BJ (cell line): ENCODE results near the gene DCLK2. TPM values are rescaled to one million over a fixed set of nuclear protein-coding genes. Genes with fewer than 3 reads are reported as not detected.

Source experiments
- CTCF ChIA-PET: fragments of 350-600 bp; formaldehyde crosslinking; extraction: SDS; loops from one replicate; lab custom pipeline; 2021; ENCODE audit warnings: antibody characterized with exemption, inconsistent platforms; lab: Yijun Ruan, JAX
- POLR2A ChIA-PET: fragments of 300-600 bp; sonication (Branson Sonifier 250); formaldehyde crosslinking; extraction: SDS; loops from one replicate; lab custom pipeline; 2021; ENCODE audit warnings: antibody characterized with exemption; lab: Charles Lee
- DNase-seq: peaks from one replicate; pipeline ENCODE4 v3.0.0-alpha.2; 2011; ENCODE audit warnings: low read depth
- H3K27me3 ChIP-seq: 2 replicates; pipeline ENCODE4 v1.6.0; 2011; ENCODE audit warnings: low read length; ENCODE audit not compliant: control insufficient read depth, insufficient read depth
- H3K36me3 ChIP-seq: 2 replicates; pipeline ENCODE4 v1.5.1; 2011; ENCODE audit warnings: low read length; ENCODE audit not compliant: control insufficient read depth, insufficient read depth
- H3K4me3 ChIP-seq: 2 replicates; pipeline ENCODE4 v1.5.1; 2011; ENCODE audit warnings: low read depth, mild to moderate bottlenecking, control low read depth, low read length
- polyA plus RNA-seq: library from polyadenylated mRNA; depleted of rRNA; stranded (reverse); fragments of >200 nt; gene quantifications from 2 replicates; pipeline ENCODE4 v1.2.3, GENCODE V29; 2011
- TF ChIP-seq, protein P1 (sequence below): IDR thresholded peaks from 2 replicates; pipeline ENCODE4 v1.5.1; 2011; ENCODE audit warnings: low read depth, mild to moderate bottlenecking, control low read depth, inconsistent platforms, low read length, moderate library complexity; ENCODE audit not compliant: insufficient read depth

Gene DCLK2
- polyA plus RNA-seq, 1 experiment: 38.8 TPM

DNA sequence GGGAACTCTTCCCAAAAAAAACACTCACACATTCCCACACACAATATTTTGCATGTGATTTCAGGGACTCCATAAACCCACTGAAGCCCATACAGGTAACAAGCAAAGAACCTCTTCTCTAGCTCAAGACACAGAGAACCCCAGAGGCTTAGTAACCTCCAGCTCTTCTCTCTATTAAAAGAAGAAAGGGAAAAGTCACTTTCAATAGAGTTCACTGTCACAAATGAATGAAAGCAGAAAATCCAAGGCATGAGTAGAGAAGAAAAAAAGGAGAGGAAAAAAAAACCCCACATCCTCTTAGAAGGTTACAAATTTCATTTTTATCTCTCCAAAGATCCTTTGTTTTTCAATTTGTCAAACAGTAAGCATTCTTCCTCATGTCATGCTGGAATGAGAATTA lies 30.7 kb upstream of the DCLK2 start:
- POLR2A ChIA-PET: no interaction called here
- CTCF ChIA-PET: interaction anchor here (1.1 to 2.5 kb wide), 3 partner anchors 11 to 30 kb away, joined by 5 read pairs; no protein-coding TSS in a partner anchor

DNA sequence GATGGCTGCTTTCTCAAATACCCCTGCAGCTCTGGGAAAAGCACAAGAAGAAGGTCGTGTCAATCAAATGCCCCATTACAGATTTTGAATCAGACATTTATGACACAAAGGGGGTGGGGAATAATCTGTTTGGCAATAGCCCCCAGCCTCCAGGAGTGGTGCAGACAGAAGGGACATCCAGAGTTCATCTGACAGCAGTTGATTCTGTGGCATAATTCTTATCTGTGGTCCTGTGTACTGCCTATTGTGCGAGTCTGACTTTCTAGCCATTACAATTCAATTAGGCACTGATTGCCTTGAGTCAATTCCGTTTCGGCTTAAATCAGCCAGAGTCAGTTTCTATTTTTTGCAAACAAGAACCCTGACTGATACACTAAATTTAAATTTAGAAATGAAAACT lies 28.6 kb upstream of the DCLK2 start:
- POLR2A ChIA-PET: no interaction called here
- DNase-seq: no peak
- CTCF ChIA-PET: interaction anchor here (0.8 kb wide), 1 partner anchor 8 kb away, joined by 3 read pairs; no protein-coding TSS in a partner anchor
- TF ChIP-seq, protein P1, sequence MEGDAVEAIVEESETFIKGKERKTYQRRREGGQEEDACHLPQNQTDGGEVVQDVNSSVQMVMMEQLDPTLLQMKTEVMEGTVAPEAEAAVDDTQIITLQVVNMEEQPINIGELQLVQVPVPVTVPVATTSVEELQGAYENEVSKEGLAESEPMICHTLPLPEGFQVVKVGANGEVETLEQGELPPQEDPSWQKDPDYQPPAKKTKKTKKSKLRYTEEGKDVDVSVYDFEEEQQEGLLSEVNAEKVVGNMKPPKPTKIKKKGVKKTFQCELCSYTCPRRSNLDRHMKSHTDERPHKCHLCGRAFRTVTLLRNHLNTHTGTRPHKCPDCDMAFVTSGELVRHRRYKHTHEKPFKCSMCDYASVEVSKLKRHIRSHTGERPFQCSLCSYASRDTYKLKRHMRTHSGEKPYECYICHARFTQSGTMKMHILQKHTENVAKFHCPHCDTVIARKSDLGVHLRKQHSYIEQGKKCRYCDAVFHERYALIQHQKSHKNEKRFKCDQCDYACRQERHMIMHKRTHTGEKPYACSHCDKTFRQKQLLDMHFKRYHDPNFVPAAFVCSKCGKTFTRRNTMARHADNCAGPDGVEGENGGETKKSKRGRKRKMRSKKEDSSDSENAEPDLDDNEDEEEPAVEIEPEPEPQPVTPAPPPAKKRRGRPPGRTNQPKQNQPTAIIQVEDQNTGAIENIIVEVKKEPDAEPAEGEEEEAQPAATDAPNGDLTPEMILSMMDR: no peak
- H3K27me3 ChIP-seq: no peaks in the 10 kb centered on the region
- H3K36me3 ChIP-seq: no peaks in the 10 kb centered on the region
- no peak overlapping the region for H3K4me3 ChIP-seq

More for the DNA sequence above, 30.7 kb upstream of the DCLK2 start:
- Histone ChIP-seq H3K27me3 (no peaks in the 10 kb centered on the region), H3K4me3 (no peak overlapping the region), H3K36me3 (no peaks in the 10 kb centered on the region)
- DNase-seq: no peak
- TF ChIP-seq, protein P1: no peak

DNA sequence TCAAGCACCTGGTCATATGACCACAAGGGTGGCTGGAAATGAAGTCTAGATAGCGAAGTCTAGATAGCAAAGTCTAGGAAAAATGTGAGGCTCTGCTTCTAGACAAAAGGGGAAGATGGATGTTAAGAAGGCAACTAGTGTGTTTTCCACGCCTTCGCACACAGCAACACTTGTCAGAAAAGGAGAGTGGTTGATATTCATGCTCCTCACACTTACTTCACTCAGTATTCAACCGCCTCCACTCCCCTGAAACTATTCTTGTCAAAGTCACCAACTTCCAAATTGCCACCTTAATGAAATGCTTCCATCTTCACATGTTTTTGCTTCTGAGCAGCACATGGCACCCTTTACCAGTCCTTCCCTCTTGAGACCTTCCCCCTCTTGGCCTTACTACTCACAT lies 27.7 kb upstream of the DCLK2 start:
- POLR2A ChIA-PET: no interaction called here
- CTCF ChIA-PET: interaction anchor here (0.6 kb wide), 1 partner anchor 192 kb away, joined by 3 read pairs; no protein-coding TSS in a partner anchor
- Histone ChIP-seq H3K36me3 (no peaks in the 10 kb centered on the region), H3K27me3 (no peaks in the 10 kb centered on the region), H3K4me3 (no peak overlapping the region)
- DNase-seq: no peak
- TF ChIP-seq, protein P1: no peak

DNA sequence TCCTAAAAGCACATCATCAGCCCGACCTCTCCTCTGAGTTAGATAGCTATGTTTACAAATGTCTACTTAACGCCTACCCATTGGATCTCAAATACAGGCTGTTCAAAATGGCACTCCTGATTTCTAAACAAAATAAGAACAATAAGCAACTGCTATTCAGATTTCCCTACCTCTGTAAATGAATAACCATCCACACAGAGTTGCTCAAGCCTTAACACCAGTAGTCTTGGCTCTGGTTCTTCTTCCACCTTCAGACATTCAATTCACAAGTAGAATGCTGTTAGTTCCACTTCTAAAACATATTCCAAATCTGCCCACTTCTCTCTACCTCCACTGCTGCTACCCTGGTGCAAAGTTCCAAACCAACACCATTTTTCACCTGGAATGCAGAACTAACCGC lies 27.1 kb upstream of the DCLK2 start:
- POLR2A ChIA-PET: no interaction called here
- DNase-seq: no peak
- no peaks in the 10 kb centered on the region for H3K27me3 ChIP-seq
- TF ChIP-seq, protein P1: no peak
- CTCF ChIA-PET: interaction anchor here (0.6 to 1.3 kb wide), 3 partner anchors 18 to 192 kb away, joined by 3 read pairs; no protein-coding TSS in a partner anchor
- H3K36me3 ChIP-seq: no peaks in the 10 kb centered on the region
- no peak overlapping the region for H3K4me3 ChIP-seq

GRCh38 chr4:150055467-150055866 lies 22.8 kb upstream of the DCLK2 start:
- no peak for DNase-seq
- H3K4me3 ChIP-seq: no peak overlapping the region
- POLR2A ChIA-PET: no interaction called here
- CTCF ChIA-PET: interaction anchor here (1.3 to 1.8 kb wide), 2 partner anchors 19 to 23 kb away, joined by 3 to 4 read pairs; no protein-coding TSS in a partner anchor
- TF ChIP-seq, protein P1: no peak
- H3K27me3 ChIP-seq: no peaks in the 10 kb centered on the region
- no peaks in the 10 kb centered on the region for H3K36me3 ChIP-seq
